Measurements from ENCODE around the gene KLF9. TPM values are rescaled to one million over a fixed set of nuclear protein-coding genes. Genes with fewer than 3 reads are reported as not detected.

The KLF9 gene
- total and polyA plus RNA-seq, 2 experiments from 2014 or later = 2.5 to 14.3 TPM

DNA sequence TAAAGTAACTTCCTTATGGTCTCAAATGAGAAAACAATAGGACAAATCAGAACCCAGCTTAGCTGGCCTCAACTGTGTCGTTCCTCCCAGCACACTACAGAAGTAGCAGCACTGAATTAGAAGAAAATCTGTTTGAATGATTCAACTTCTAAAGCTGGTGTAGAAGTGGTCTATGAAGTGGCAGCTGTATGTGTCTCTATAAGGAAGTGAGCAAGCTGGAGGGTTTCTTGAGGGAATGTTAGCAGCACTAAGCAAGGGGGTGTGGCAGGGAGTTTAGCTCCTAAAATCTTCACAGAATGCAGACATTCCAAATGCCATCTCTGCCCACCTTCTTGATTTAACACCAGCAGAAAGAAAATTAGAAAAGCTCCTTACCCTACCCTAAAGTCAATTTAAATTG lies 4.1 kb downstream of the KLF9 start:
- H3K9me2 ChIP-seq (ENCODE audit: insufficient read depth) = no peaks in the 10 kb centered on the region
- peak overlapping the region; percentile 100 for H3K27ac ChIP-seq
- no peak for TF ChIP-seq EZH2phosphoT487 (IDR thresholded peaks at IDR 0.05; ENCODE audit: insufficient read depth, low read depth)
- TF ChIP-seq EZH2 (IDR thresholded peaks at IDR 0.05; ENCODE audit: insufficient read depth, poor library complexity, severe bottlenecking) = no peak
- peak overlapping the region; percentile 95 for H3K4me3 ChIP-seq
- no peak overlapping the region for H2AFZ ChIP-seq
- H3F3A ChIP-seq (ENCODE audit: insufficient read depth) = peaks cover 41% of the 10 kb centered on the region
- H3K9me3 ChIP-seq (ENCODE audit: low read depth) = no peaks in the 10 kb centered on the region
- H4K20me1 ChIP-seq (ENCODE audit: insufficient read depth) = no peaks in the 10 kb centered on the region
- in situ Hi-C loops (cut with MboI) = loop anchor here (10.0 kb wide), 1 partner anchor 174 kb away; no protein-coding TSS in a partner anchor
- peak; percentile 72 for DNase-seq
- H3K27me3 ChIP-seq (replicated peaks; ENCODE audit: insufficient read depth) = no peaks in the 10 kb centered on the region
- peak overlapping the region; percentile 100 for H3K9ac ChIP-seq
- 4 to 8% methylated on average over 1 of the region's 1 CpG for WGBS, 2 experiments (ENCODE audit: low coverage in 1 of 2, low lambda C conversion rate in 2 of 2, missing lambda C conversion rate in 2 of 2)
- H3K79me2 ChIP-seq (ENCODE audit: insufficient read depth) = peaks cover 75% of the 10 kb centered on the region
- no peaks in the 10 kb centered on the region for H3K36me3 ChIP-seq (ENCODE audit: low read depth)
- H3K4me1 ChIP-seq (ENCODE audit: insufficient read depth) = peaks cover 45% of the 10 kb centered on the region
- peak overlapping the region; percentile 94 for H3K4me2 ChIP-seq (ENCODE audit: unreplicated experiment)

- peak overlapping the region; percentile 95 for H3K4me3 ChIP-seq
- H3K27ac ChIP-seq = peak overlapping the region; percentile 100
- peaks cover 44% of the 10 kb centered on the region for H3K4me1 ChIP-seq (ENCODE audit: insufficient read depth)
- no peak overlapping the region for H2AFZ ChIP-seq
- H3K36me3 ChIP-seq (ENCODE audit: low read depth) = no peaks in the 10 kb centered on the region
- H3F3A ChIP-seq (ENCODE audit: insufficient read depth) = peaks cover 36% of the 10 kb centered on the region
- H4K20me1 ChIP-seq (ENCODE audit: insufficient read depth) = no peaks in the 10 kb centered on the region
- peaks cover 81% of the 10 kb centered on the region for H3K79me2 ChIP-seq (ENCODE audit: insufficient read depth)
- WGBS, 2 experiments (ENCODE audit: low coverage in 1 of 2, low lambda C conversion rate in 2 of 2, missing lambda C conversion rate in 2 of 2) = 32 to 33% methylated on average over 2 of the region's 2 CpGs
- H3K27me3 ChIP-seq (replicated peaks; ENCODE audit: insufficient read depth) = no peaks in the 10 kb centered on the region
- no peaks in the 10 kb centered on the region for H3K9me2 ChIP-seq (ENCODE audit: insufficient read depth)
- no peaks in the 10 kb centered on the region for H3K9me3 ChIP-seq (ENCODE audit: low read depth)
- DNase-seq = no peak
- TF ChIP-seq EZH2 (IDR thresholded peaks at IDR 0.05; ENCODE audit: insufficient read depth, poor library complexity, severe bottlenecking) = no peak
- no peak for TF ChIP-seq EZH2phosphoT487 (IDR thresholded peaks at IDR 0.05; ENCODE audit: insufficient read depth, low read depth)
- H3K9ac ChIP-seq = peak overlapping the region; percentile 100
- in situ Hi-C loops (cut with MboI) = loop anchor here (10.0 kb wide), 1 partner anchor 175 kb away; no protein-coding TSS in a partner anchor
- H3K4me2 ChIP-seq (ENCODE audit: unreplicated experiment) = peak overlapping the region; percentile 94
Observed at GRCh38 chr9:70409800-70410199, 4.7 kb downstream of the KLF9 start.

DNA sequence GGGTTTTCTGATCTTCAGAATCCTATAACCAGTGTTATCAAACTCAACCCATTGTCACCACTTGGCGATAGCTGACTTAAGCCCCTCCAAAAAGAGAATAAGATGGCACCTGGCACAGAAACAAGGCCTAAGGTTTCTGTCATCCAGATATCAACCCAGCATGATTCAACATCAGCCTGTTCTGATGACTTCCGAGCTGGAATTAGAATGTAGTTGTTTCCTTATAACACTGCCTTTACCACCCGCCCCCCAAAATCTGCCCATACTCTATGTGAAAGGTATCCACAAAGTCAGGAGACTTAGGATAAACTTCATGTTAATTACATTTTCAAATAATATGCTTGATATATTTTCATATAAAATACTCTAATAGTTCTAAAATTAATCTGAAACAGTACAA lies 5.2 kb downstream of the KLF9 start:
- TF ChIP-seq EZH2 (IDR thresholded peaks at IDR 0.05; ENCODE audit: insufficient read depth, poor library complexity, severe bottlenecking) = no peak
- TF ChIP-seq EZH2phosphoT487 (IDR thresholded peaks at IDR 0.05; ENCODE audit: insufficient read depth, low read depth) = no peak
- Histone ChIP-seq H3K27me3 (replicated peaks; ENCODE audit: insufficient read depth) (no peaks in the 10 kb centered on the region), H2AFZ (no peak overlapping the region), H3F3A (ENCODE audit: insufficient read depth) (peaks cover 31% of the 10 kb centered on the region), H3K4me3 (peak overlapping the region; percentile 95), H3K36me3 (ENCODE audit: low read depth) (no peaks in the 10 kb centered on the region), H3K9ac (peak overlapping the region; percentile 100), H3K4me1 (ENCODE audit: insufficient read depth) (peaks cover 46% of the 10 kb centered on the region), H3K27ac (peak overlapping the region; percentile 100), H4K20me1 (ENCODE audit: insufficient read depth) (no peaks in the 10 kb centered on the region), H3K9me3 (ENCODE audit: low read depth) (no peaks in the 10 kb centered on the region), H3K4me2 (ENCODE audit: unreplicated experiment) (peak overlapping the region; percentile 94), H3K79me2 (ENCODE audit: insufficient read depth) (peaks cover 86% of the 10 kb centered on the region), H3K9me2 (ENCODE audit: insufficient read depth) (no peaks in the 10 kb centered on the region)
- WGBS, 2 experiments (ENCODE audit: low coverage in 1 of 2, low lambda C conversion rate in 2 of 2, missing lambda C conversion rate in 2 of 2) = 81 to 83% methylated on average over 3 of the region's 3 CpGs
- no peak for DNase-seq
- in situ Hi-C loops (cut with MboI) = no loop called here

GRCh38 chr9:70408393-70409040 lies 5.9 kb downstream of the KLF9 start:
- no peak for TF ChIP-seq EZH2phosphoT487 (IDR thresholded peaks at IDR 0.05; ENCODE audit: insufficient read depth, low read depth)
- TF ChIP-seq EZH2 (IDR thresholded peaks at IDR 0.05; ENCODE audit: insufficient read depth, poor library complexity, severe bottlenecking) = no peak
- no peak overlapping the region for H3K4me3 ChIP-seq

More at GRCh38 chr9:70408393-70409040, 5.9 kb downstream of the KLF9 start:
- H3K36me3 ChIP-seq (ENCODE audit: low read depth) = no peaks in the 10 kb centered on the region
- no peak overlapping the region for H3K9ac ChIP-seq
- H3K27ac ChIP-seq = peak overlapping the region; percentile 86; the same call in 1 of the 2 replicates
- no peaks in the 10 kb centered on the region for H3K27me3 ChIP-seq (replicated peaks; ENCODE audit: insufficient read depth)
- peaks cover 36% of the 10 kb centered on the region for H3F3A ChIP-seq (ENCODE audit: insufficient read depth)
- H3K79me2 ChIP-seq (ENCODE audit: insufficient read depth) = peaks cover 94% of the 10 kb centered on the region
- no peak overlapping the region for H3K4me2 ChIP-seq (ENCODE audit: unreplicated experiment)
- no peaks in the 10 kb centered on the region for H3K9me2 ChIP-seq (ENCODE audit: insufficient read depth)
- no peaks in the 10 kb centered on the region for H4K20me1 ChIP-seq (ENCODE audit: insufficient read depth)
- no peak overlapping the region for H2AFZ ChIP-seq
- H3K9me3 ChIP-seq (ENCODE audit: low read depth) = no peaks in the 10 kb centered on the region
- WGBS, 2 experiments (ENCODE audit: low coverage in 1 of 2, low lambda C conversion rate in 2 of 2, missing lambda C conversion rate in 2 of 2) = 88 to 92% methylated on average over 5 of the region's 5 CpGs
- no peak for DNase-seq
- in situ Hi-C loops (cut with MboI) = no loop called here
- peaks cover 54% of the 10 kb centered on the region for H3K4me1 ChIP-seq (ENCODE audit: insufficient read depth)

Measured in GM23248 (cell line).